ENCODE data around the gene PFDN4.
A peak's percentile ranks its signal among the peaks of the same experiment; 100 is the strongest.

The PFDN4 gene

GRCh38 chr20:54207743-54208547, at the start of gene PFDN4:
Gene PFDN4, plus strand, starts transcription at chr20:54208087. Its CDS starts 14 bp downstream, at chr20:54208101.
- DNase-seq, result peak; percentile 93

- no peak for DNase-seq
Observed at GRCh38 chr20:54158226-54158625, 49.7 kb upstream of the PFDN4 start.

- DNase-seq, result no peak
Observed at GRCh38 chr20:54158856-54159418, 49.0 kb upstream of the PFDN4 start.

- DNase-seq, result no peak
Observed at GRCh38 chr20:54160065-54161007, 47.6 kb upstream of the PFDN4 start.

- DNase-seq, result no peak
Observed at GRCh38 chr20:54161008-54161820, 46.7 kb upstream of the PFDN4 start.

GRCh38 chr20:54161821-54162149, 46.1 kb upstream of the PFDN4 start:
- DNase-seq, result no peak

GRCh38 chr20:54162378-54163009, 45.4 kb upstream of the PFDN4 start:
- no peak for DNase-seq

- DNase-seq, result no peak
Observed at GRCh38 chr20:54163402-54163801, 44.5 kb upstream of the PFDN4 start.

- no peak for DNase-seq
Observed at GRCh38 chr20:54165014-54165413, 42.9 kb upstream of the PFDN4 start.

GRCh38 chr20:54165803-54166202, 42.1 kb upstream of the PFDN4 start:
- no peak for DNase-seq

GRCh38 chr20:54166987-54167662, 40.8 kb upstream of the PFDN4 start:
- DNase-seq, result no peak

GRCh38 chr20:54167909-54168872, 39.7 kb upstream of the PFDN4 start:
- no peak for DNase-seq

GRCh38 chr20:54168961-54169862, 38.7 kb upstream of the PFDN4 start:
- no peak for DNase-seq

- no peak for DNase-seq
Observed at GRCh38 chr20:54170026-54170471, 37.8 kb upstream of the PFDN4 start.

- no peak for DNase-seq
Observed at GRCh38 chr20:54170963-54171362, 36.9 kb upstream of the PFDN4 start.

GRCh38 chr20:54172532-54172855, 35.4 kb upstream of the PFDN4 start:
- DNase-seq, result no peak

GRCh38 chr20:54172856-54173652, 34.8 kb upstream of the PFDN4 start:
- DNase-seq, result no peak

GRCh38 chr20:54173653-54174456, 34.0 kb upstream of the PFDN4 start, which contains the start of gene CYP24A1:
Gene CYP24A1, minus strand, starts transcription at chr20:54173986. Its CDS starts 407 bp downstream, at chr20:54173579.
- DNase-seq, result no peak
